Astrocyte (in vitro differentiated cells and primary cell): ENCODE results near the gene RAPGEF6.

ENCODE experiments used
- EZH2 ChIP-seq: IDR thresholded peaks from 2 replicates; pipeline ENCODE4 v1.6.1; 2012; ENCODE audit warnings: mild to moderate bottlenecking, low read length, inconsistent platforms; ENCODE audit not compliant: insufficient read depth
- TF ChIP-seq, protein P1 (sequence below): IDR thresholded peaks from 2 replicates; pipeline ENCODE4 v1.5.1; 2011; ENCODE audit warnings: low read depth, mild to moderate bottlenecking, inconsistent platforms, low read length, moderate library complexity; ENCODE audit not compliant: insufficient read depth

DNA sequence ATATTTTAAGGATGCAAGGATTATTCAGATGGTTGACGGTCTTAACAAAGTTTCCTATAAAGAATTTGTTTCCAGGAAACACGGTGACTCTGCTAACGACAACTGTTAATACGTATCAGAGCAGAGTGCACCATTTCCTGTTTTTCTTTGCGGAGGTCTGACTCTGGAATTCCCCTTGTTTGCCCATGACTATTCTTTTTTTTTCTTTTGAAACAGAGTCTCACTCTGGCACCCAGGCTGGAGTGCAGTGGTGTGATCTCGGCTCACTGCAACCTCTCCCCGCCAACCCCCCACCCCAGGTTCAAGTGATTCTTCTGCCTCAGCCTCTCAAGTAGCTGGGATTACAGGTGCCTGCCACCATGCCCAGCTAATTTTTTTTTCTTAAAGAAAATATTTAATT lies 255.3 kb downstream of the RAPGEF6 start:
- TF ChIP-seq, protein P1, sequence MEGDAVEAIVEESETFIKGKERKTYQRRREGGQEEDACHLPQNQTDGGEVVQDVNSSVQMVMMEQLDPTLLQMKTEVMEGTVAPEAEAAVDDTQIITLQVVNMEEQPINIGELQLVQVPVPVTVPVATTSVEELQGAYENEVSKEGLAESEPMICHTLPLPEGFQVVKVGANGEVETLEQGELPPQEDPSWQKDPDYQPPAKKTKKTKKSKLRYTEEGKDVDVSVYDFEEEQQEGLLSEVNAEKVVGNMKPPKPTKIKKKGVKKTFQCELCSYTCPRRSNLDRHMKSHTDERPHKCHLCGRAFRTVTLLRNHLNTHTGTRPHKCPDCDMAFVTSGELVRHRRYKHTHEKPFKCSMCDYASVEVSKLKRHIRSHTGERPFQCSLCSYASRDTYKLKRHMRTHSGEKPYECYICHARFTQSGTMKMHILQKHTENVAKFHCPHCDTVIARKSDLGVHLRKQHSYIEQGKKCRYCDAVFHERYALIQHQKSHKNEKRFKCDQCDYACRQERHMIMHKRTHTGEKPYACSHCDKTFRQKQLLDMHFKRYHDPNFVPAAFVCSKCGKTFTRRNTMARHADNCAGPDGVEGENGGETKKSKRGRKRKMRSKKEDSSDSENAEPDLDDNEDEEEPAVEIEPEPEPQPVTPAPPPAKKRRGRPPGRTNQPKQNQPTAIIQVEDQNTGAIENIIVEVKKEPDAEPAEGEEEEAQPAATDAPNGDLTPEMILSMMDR = no peak
- no peak for TF ChIP-seq EZH2
